Right hindlimb (tissue), 1 donor: ENCODE results near the gene ZNF155.
A peak's percentile ranks its signal among the peaks of the same experiment; 100 is the strongest.

Experiments
- DNase-seq: peaks from one replicate; pipeline ENCODE4 v3.0.0-alpha.2; 2018

ZNF155 gene

DNA sequence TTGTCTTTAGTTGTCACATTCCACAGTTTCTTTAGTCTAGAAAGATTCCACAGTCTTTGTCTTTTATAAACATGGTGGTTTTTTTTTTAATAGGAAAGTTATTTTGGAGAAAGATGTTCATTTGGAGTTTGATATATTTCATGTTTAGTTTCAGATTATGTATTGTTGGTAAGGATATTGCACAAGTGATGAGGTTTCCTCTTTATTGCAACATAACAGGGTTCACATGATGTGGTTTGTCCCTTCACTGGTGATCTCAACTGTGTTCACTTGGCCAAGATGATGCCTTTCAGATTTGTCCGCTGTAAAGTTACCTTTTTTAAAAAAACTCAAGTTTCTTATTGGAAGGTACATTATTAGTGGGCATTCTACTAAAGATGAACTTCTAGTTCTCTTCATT lies 22.0 kb downstream of the ZNF155 start:
- DNase-seq = no peak

DNA sequence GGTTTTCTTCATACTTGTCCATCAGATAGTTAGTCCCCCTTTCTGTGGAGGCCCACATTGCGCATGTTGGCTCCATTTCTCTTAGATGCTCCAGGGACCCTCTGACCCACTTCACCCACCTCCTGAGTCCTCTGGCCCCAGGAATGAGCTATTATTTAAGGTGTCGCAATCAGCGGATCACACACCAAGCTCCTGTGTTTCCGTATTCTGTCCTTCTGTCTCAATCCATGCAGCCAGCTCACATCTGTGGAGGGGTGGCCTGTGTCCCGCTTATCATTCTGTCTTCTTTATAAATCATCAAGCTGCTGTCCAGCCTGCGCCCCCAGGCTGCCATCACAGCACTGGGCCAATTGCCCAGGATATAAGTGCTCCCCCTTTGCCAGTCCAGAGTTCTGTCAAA lies 23.5 kb downstream of the ZNF155 start:
- DNase-seq = no peak

DNA sequence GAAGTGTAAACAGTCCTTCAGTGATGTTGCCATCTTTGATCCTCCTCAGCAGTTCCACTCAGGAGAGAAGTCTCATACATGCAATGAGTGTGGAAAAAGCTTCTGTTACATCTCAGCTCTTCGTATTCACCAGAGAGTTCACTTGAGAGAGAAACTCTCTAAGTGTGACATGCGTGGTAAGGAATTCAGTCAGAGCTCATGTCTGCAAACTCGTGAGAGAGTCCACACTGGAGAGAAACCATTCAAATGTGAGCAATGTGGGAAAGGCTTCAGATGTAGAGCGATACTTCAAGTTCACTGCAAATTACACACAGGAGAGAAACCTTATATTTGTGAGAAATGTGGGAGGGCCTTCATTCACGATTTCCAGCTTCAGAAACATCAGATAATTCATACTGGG lies 26.5 kb downstream of the ZNF155 start:
- DNase-seq = no peak

DNA sequence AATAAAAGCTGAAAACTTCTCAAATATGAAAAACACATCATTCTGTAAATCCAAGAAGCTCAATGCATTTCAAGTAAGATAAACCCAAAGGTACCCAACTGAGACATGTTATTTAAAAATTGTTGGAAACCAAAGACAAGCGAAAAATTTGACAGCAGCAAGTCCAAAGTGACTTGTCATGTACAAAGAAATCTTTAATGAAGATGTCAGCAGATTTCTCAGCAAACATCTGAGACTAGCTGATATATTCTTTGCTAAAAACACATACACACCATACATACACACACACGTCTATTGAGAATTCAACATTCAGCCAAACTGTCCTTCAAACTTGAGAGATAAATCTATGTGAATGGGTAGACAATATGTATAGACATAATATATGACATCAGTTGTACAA lies 35.5 kb downstream of the ZNF155 start:
- no peak for DNase-seq

DNA sequence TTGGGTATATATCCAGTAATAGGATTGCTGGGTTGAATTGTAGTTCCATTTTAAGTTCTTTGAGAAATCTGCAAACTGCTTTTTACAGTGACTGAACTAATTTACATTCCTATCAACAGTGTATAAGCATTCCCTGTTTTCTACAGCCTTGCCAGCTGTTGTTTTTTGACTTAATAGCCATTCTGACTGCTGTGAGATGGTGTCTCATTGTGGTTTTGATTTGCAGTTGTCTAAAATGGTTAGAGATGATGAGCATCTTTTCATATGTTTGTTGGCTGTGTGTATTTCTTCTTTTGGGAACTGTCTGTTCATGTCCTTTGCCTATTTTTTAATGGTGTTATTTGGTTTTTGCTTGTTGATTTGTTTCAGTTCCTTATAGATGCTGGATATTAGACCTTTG lies 37.2 kb downstream of the ZNF155 start:
- DNase-seq = no peak

DNA sequence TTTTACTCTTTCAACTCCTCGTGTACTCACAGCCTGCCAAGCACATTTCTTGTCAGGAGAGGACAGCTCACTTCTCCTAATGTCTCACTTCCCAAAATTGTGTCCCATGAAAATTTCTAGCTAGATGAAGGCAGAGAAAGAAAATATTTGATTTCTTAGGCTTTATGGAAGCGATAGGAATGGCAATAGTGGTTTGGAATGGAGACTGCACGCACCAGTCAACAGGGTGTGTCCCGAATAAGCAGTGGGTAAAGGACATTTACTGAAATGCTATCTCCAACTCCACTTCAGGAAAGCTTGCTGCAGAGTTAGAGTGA lies 40.9 kb downstream of the ZNF155 start:
- DNase-seq = no peak

DNA sequence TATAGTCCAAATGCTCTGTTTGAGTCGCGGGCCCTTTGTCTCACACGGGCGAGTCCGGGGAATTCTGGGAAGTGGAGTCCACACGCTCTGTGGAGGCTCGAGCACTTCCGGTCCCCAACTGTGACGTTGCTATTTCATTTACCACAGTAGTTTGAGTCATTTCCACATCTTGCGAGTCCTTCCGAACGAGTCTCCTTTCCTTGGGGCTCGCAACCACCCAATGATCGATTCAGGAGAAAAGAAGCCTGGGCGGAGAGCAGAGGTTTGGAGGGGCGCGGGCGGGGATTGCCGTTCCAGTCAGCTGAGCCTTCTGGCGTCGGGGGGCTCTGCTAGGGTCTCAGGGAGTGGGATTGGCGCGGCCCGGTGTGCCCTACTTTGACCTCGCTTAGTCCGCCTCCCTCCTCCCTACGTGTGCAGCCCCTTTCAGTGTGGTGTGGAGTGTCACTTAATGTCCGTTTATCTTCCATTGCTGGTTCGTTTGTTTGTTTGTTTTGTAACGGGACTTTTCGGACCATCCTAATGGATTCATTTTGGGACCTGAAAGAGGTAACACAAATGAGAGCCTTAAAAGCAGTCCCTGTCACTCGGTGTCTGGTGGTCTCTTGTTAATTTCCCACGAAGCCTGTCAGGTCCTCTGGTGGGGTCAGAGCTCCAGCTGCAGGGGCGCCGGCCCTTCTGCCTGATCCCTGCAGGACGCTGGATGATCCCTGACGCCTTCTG lies 41.4 kb downstream of the ZNF155 start, which contains the start of gene ZNF222:
TSS of gene ZNF222 (plus strand) at position 163 of the 720 bp plus-strand sequence. CDS start at position 221, 58 bp downstream.
- peak; percentile 91 for DNase-seq

DNA sequence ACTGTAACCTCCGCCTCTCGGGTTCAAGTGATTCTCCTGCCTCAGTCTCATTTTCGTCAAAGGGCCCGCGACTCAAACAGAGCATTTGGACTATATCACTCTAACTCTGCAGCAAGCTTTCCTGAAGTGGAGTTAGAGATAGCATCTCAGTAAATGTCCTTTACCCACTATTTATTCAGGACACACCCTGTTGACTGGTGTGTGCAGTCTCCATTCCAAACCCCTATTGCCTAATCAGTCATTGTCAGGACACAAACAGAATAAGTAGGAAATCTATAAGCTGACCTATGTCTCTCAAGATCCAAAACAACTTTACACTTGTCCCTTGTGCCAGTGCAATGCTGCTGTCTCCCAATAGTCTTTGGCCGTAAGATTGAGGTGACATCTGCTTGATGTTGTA lies 42.6 kb downstream of the ZNF155 start:
- no peak for DNase-seq

DNA sequence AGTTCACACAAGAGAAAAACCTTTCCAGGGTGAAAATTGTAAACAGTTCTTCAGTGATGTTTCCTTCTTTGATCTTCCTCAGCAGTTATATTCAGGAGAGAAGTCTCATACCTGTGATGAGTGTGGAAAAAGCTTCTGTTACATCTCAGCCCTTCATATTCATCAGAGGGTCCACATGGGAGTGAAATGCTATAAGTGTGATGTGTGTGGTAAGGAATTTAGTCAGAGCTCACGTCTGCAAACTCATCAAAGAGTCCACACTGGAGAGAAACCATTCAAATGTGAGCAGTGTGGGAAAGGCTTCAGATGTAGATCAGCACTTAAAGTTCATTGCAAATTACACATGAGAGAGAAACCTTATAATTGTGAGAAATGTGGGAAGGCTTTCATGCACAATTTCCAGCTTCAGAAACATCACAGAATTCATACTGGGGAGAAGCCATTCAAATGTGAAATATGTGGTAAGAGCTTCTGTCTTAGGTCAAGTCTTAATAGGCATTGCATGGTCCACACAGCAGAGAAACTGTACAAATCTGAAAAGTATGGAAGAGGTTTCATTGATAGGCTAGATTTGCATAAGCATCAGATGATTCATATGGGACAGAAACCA lies 48.1 kb downstream of the ZNF155 start:
- DNase-seq = no peak

DNA sequence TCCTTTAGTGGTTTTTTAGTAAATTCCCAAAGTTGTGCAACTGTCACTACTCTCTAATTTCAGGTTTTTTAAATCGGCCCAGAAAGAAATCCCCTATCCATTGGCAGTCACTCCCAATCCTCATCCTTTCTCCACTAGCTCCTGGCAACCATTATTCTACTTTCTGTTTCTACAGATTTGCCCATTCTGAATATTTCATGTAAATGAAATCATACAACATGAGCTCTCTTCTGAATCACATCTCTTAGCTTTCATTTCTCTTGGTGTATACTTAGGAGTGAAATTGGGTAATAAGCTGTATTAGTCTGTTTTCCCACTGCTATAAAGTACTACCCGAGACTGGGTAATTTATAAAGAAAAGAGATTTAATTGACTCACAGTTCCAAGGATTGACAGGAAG lies 58.2 kb downstream of the ZNF155 start:
- DNase-seq = no peak
